Measurements from ENCODE around the gene RPS6KA2. TPM values are rescaled to one million over a fixed set of nuclear protein-coding genes. Genes with fewer than 3 reads are reported as not detected.
"Not testable (repeated sequence)": the region's sequence is repeated elsewhere in the genome, so short reads cannot be mapped to it uniquely, and the experiment has no call there.

Gene RPS6KA2
- total RNA-seq, 1 experiment from 2014 or later: 18.5 TPM

DNA sequence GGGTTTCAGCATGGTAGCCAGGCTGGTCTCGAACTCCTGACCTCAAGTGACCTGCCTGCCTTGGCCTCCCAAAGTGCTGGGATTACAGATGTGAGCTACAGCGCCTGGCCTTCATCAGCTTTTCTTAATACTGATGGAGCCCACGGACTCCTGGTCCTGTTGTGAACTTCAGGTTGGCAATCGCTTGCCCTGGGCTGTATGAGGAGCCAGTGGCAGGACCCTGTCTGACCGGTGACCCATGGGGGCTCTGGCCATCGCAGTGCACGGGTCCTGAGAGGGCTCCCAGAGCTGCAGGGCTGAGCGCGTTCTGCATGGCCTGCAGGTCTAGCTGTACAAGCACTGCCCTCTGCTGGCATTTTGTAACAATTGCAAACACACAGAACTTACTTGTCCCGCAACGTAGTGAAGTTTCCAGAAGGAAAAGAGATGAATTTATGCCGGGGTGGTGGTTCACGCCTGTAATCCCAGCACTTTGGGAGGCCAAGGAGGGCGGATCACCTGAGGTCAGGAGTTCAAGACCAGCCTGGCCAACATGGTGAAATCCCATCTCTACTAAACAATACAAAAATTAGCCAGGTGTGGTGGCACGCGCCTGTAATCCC is 226.3 kb downstream of the RPS6KA2 start:
- H3K4me3 ChIP-seq; H3K9me2 ChIP-seq (ENCODE audit: insufficient read depth); H2AFZ ChIP-seq; H3K36me3 ChIP-seq (ENCODE audit: low read depth); H3K27ac ChIP-seq; H3K4me1 ChIP-seq (replicated peaks; ENCODE audit: insufficient read depth); BruUV-seq (replicated peaks); H3F3A ChIP-seq (ENCODE audit: insufficient read depth, low read depth); H3K4me2 ChIP-seq; H3K79me2 ChIP-seq (ENCODE audit: low read depth); H3K27me3 ChIP-seq (ENCODE audit: insufficient read depth, low read depth); H3K9me3 ChIP-seq (ENCODE audit: insufficient read depth, low read depth); H4K20me1 ChIP-seq (ENCODE audit: insufficient read depth): not testable (repeated sequence)
- intact Hi-C loops (cut with micrococcal nuclease; ENCODE audit: unreplicated experiment): loop anchor here (1.0 kb wide), 1 partner anchor 125 kb away; no protein-coding TSS in a partner anchor
- DNase-seq: peak; percentile 17 to 39
- ChIA-PET POLR2A (ENCODE audit: unreplicated experiment) (interaction anchor here (0.5 kb wide), 1 partner anchor 222 kb away, joined by 3 read pairs; no protein-coding TSS in a partner anchor), CTCF (interaction anchor here (0.6 to 1.0 kb wide), 4 partner anchors 21 to 313 kb away, joined by 3 to 4 read pairs (median 3); no protein-coding TSS in a partner anchor)
- TF ChIP-seq, protein P1, sequence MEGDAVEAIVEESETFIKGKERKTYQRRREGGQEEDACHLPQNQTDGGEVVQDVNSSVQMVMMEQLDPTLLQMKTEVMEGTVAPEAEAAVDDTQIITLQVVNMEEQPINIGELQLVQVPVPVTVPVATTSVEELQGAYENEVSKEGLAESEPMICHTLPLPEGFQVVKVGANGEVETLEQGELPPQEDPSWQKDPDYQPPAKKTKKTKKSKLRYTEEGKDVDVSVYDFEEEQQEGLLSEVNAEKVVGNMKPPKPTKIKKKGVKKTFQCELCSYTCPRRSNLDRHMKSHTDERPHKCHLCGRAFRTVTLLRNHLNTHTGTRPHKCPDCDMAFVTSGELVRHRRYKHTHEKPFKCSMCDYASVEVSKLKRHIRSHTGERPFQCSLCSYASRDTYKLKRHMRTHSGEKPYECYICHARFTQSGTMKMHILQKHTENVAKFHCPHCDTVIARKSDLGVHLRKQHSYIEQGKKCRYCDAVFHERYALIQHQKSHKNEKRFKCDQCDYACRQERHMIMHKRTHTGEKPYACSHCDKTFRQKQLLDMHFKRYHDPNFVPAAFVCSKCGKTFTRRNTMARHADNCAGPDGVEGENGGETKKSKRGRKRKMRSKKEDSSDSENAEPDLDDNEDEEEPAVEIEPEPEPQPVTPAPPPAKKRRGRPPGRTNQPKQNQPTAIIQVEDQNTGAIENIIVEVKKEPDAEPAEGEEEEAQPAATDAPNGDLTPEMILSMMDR (conservative IDR thresholded peaks at IDR 0.05): peak; percentile 77

- Histone ChIP-seq H3K4me1 (replicated peaks; ENCODE audit: insufficient read depth) (no peaks in the 10 kb centered on the region), H3F3A (ENCODE audit: insufficient read depth, low read depth) (no peaks in the 10 kb centered on the region), H2AFZ (no peak overlapping the region), H3K4me2 (no peak overlapping the region), H3K27me3 (ENCODE audit: insufficient read depth, low read depth) (peaks cover 6% of the 10 kb centered on the region; the same call in 1 of the 2 replicates), H3K27ac (no peak overlapping the region), H4K20me1 (ENCODE audit: insufficient read depth) (no peaks in the 10 kb centered on the region), H3K4me3 (no peak overlapping the region), H3K9me3 (ENCODE audit: insufficient read depth, low read depth) (no peaks in the 10 kb centered on the region), H3K79me2 (ENCODE audit: low read depth) (no peaks in the 10 kb centered on the region), H3K36me3 (ENCODE audit: low read depth) (no peaks in the 10 kb centered on the region), H3K9me2 (ENCODE audit: insufficient read depth) (no peaks in the 10 kb centered on the region)
- POLR2A ChIA-PET (ENCODE audit: unreplicated experiment): no interaction called here
- intact Hi-C loops (cut with micrococcal nuclease; ENCODE audit: unreplicated experiment): loop anchor here (1.0 kb wide), 1 partner anchor 125 kb away; no protein-coding TSS in a partner anchor
- no peak for DNase-seq
- TF ChIP-seq, protein P1 (conservative IDR thresholded peaks at IDR 0.05): no peak
- no TSS peak for BruUV-seq (replicated peaks)
- CTCF ChIA-PET: interaction anchor here (0.6 to 1.0 kb wide), 3 partner anchors 20 to 120 kb away, joined by 3 to 4 read pairs (median 3); no protein-coding TSS in a partner anchor
Observed at GRCh38 chr6:166400181-166400580, 226.9 kb downstream of the RPS6KA2 start.

- Histone ChIP-seq H3K4me1 (replicated peaks; ENCODE audit: insufficient read depth) (no peaks in the 10 kb centered on the region), H3K27me3 (ENCODE audit: insufficient read depth, low read depth) (peaks cover 11% of the 10 kb centered on the region; the same call in 1 of the 2 replicates), H3K79me2 (ENCODE audit: low read depth) (no peaks in the 10 kb centered on the region), H3K4me2 (no peak overlapping the region), H3K9me2 (ENCODE audit: insufficient read depth) (no peaks in the 10 kb centered on the region), H3K4me3 (no peak overlapping the region), H3F3A (ENCODE audit: insufficient read depth, low read depth) (no peaks in the 10 kb centered on the region), H3K36me3 (ENCODE audit: low read depth) (no peaks in the 10 kb centered on the region), H3K9me3 (ENCODE audit: insufficient read depth, low read depth) (no peaks in the 10 kb centered on the region), H3K27ac (no peak overlapping the region), H4K20me1 (ENCODE audit: insufficient read depth) (no peaks in the 10 kb centered on the region), H2AFZ (no peak overlapping the region)
- no peak for DNase-seq
- TF ChIP-seq, protein P1 (conservative IDR thresholded peaks at IDR 0.05): no peak
- TF ChIP-seq EZH2 (IDR thresholded peaks at IDR 0.05; ENCODE audit: low read depth): no peak
- ChIA-PET POLR2A (ENCODE audit: unreplicated experiment) (no interaction called here), CTCF (no interaction called here)
- intact Hi-C loops (cut with micrococcal nuclease; ENCODE audit: unreplicated experiment): no loop called here
- no TSS peak for BruUV-seq (replicated peaks)
Observed at GRCh38 chr6:166398348-166398747, 228.7 kb downstream of the RPS6KA2 start.
